ENCODE data around the gene CHMP6.

Gene CHMP6

GRCh38 chr17:80982426-80982974 is 9.1 kb upstream of the CHMP6 start:
- Histone ChIP-seq H3K4me3 (ENCODE audit: low read length) (no peak overlapping the region), H3K4me1 (ENCODE audit: insufficient read depth, low read length) (peaks cover 12% of the 10 kb centered on the region), H3K36me3 (ENCODE audit: insufficient read depth, low read length) (no peaks in the 10 kb centered on the region), H2AFZ (ENCODE audit: low read depth, low read length) (no peak overlapping the region), H3K27me3 (ENCODE audit: insufficient read depth, low read length) (peaks cover 4% of the 10 kb centered on the region), H3K9me3 (ENCODE audit: low read length) (no peaks in the 10 kb centered on the region)

- Histone ChIP-seq H3K9me3 (ENCODE audit: low read length) (no peaks in the 10 kb centered on the region), H3K36me3 (ENCODE audit: insufficient read depth, low read length) (no peaks in the 10 kb centered on the region), H3K27me3 (ENCODE audit: insufficient read depth, low read length) (peaks cover 4% of the 10 kb centered on the region), H3K4me1 (ENCODE audit: insufficient read depth, low read length) (peaks cover 22% of the 10 kb centered on the region), H2AFZ (ENCODE audit: low read depth, low read length) (no peak overlapping the region), H3K4me3 (ENCODE audit: low read length) (no peak overlapping the region)
These were observed 8.1 kb upstream of the CHMP6 start for GRCh38 chr17:80983545-80983944.

GRCh38 chr17:80984749-80985148 is 6.9 kb upstream of the CHMP6 start:
- peaks cover 28% of the 10 kb centered on the region for H3K4me1 ChIP-seq (ENCODE audit: insufficient read depth, low read length)
- H3K27me3 ChIP-seq (ENCODE audit: insufficient read depth, low read length): peaks cover 4% of the 10 kb centered on the region
- no peaks in the 10 kb centered on the region for H3K9me3 ChIP-seq (ENCODE audit: low read length)
- H2AFZ ChIP-seq (ENCODE audit: low read depth, low read length): no peak overlapping the region
- no peak overlapping the region for H3K4me3 ChIP-seq (ENCODE audit: low read length)
- H3K36me3 ChIP-seq (ENCODE audit: insufficient read depth, low read length): no peaks in the 10 kb centered on the region

GRCh38 chr17:80986046-80986445 is 5.6 kb upstream of the CHMP6 start:
- Histone ChIP-seq H3K9me3 (ENCODE audit: low read length) (no peaks in the 10 kb centered on the region), H3K4me1 (ENCODE audit: insufficient read depth, low read length) (peaks cover 28% of the 10 kb centered on the region), H3K36me3 (ENCODE audit: insufficient read depth, low read length) (no peaks in the 10 kb centered on the region), H2AFZ (ENCODE audit: low read depth, low read length) (no peak overlapping the region), H3K27me3 (ENCODE audit: insufficient read depth, low read length) (peaks cover 4% of the 10 kb centered on the region), H3K4me3 (ENCODE audit: low read length) (no peak overlapping the region)

- Histone ChIP-seq H3K9me3 (ENCODE audit: low read length) (no peaks in the 10 kb centered on the region), H3K4me1 (ENCODE audit: insufficient read depth, low read length) (peaks cover 25% of the 10 kb centered on the region), H3K36me3 (ENCODE audit: insufficient read depth, low read length) (no peaks in the 10 kb centered on the region), H2AFZ (ENCODE audit: low read depth, low read length) (no peak overlapping the region), H3K4me3 (ENCODE audit: low read length) (no peak overlapping the region), H3K27me3 (ENCODE audit: insufficient read depth, low read length) (peaks cover 2% of the 10 kb centered on the region)
These were observed 4.7 kb upstream of the CHMP6 start for GRCh38 chr17:80986816-80987475.

GRCh38 chr17:80987941-80988461 is 3.6 kb upstream of the CHMP6 start:
- Histone ChIP-seq H3K36me3 (ENCODE audit: insufficient read depth, low read length) (no peaks in the 10 kb centered on the region), H3K9me3 (ENCODE audit: low read length) (no peaks in the 10 kb centered on the region), H3K4me3 (ENCODE audit: low read length) (no peak overlapping the region), H3K4me1 (ENCODE audit: insufficient read depth, low read length) (peaks cover 33% of the 10 kb centered on the region), H2AFZ (ENCODE audit: low read depth, low read length) (peak overlapping the region; percentile 27), H3K27me3 (ENCODE audit: insufficient read depth, low read length) (no peaks in the 10 kb centered on the region)

GRCh38 chr17:80989586-80989913 is 2.1 kb upstream of the CHMP6 start:
- Histone ChIP-seq H3K4me3 (ENCODE audit: low read length) (no peak overlapping the region), H3K4me1 (ENCODE audit: insufficient read depth, low read length) (peaks cover 37% of the 10 kb centered on the region), H3K27me3 (ENCODE audit: insufficient read depth, low read length) (no peaks in the 10 kb centered on the region), H3K36me3 (ENCODE audit: insufficient read depth, low read length) (peaks cover 5% of the 10 kb centered on the region), H2AFZ (ENCODE audit: low read depth, low read length) (no peak overlapping the region), H3K9me3 (ENCODE audit: low read length) (no peaks in the 10 kb centered on the region)

GRCh38 chr17:80990921-80991644 is 558 bp upstream of the CHMP6 start:
- H3K4me1 ChIP-seq (ENCODE audit: insufficient read depth, low read length): peaks cover 37% of the 10 kb centered on the region
- peak overlapping the region; percentile 55 for H3K4me3 ChIP-seq (ENCODE audit: low read length)
- H2AFZ ChIP-seq (ENCODE audit: low read depth, low read length): peak overlapping the region; percentile 52
- H3K9me3 ChIP-seq (ENCODE audit: low read length): no peaks in the 10 kb centered on the region
- H3K36me3 ChIP-seq (ENCODE audit: insufficient read depth, low read length): peaks cover 14% of the 10 kb centered on the region
- H3K27me3 ChIP-seq (ENCODE audit: insufficient read depth, low read length): no peaks in the 10 kb centered on the region

GRCh38 chr17:80992077-80992947 is 671 bp downstream of the CHMP6 start:
- peaks cover 33% of the 10 kb centered on the region for H3K4me1 ChIP-seq (ENCODE audit: insufficient read depth, low read length)

GRCh38 chr17:80992948-80993624 is 1.4 kb downstream of the CHMP6 start:
- peaks cover 32% of the 10 kb centered on the region for H3K36me3 ChIP-seq (ENCODE audit: insufficient read depth, low read length)
- peaks cover 25% of the 10 kb centered on the region for H3K4me1 ChIP-seq (ENCODE audit: insufficient read depth, low read length)
- no peaks in the 10 kb centered on the region for H3K27me3 ChIP-seq (ENCODE audit: insufficient read depth, low read length)
- no peaks in the 10 kb centered on the region for H3K9me3 ChIP-seq (ENCODE audit: low read length)
- H3K4me3 ChIP-seq (ENCODE audit: low read length): peak overlapping the region; percentile 55
- no peak overlapping the region for H2AFZ ChIP-seq (ENCODE audit: low read depth, low read length)

More at GRCh38 chr17:80992077-80992947, 671 bp downstream of the CHMP6 start:
- Histone ChIP-seq H3K36me3 (ENCODE audit: insufficient read depth, low read length) (peaks cover 25% of the 10 kb centered on the region), H2AFZ (ENCODE audit: low read depth, low read length) (peak overlapping the region; percentile 52), H3K4me3 (ENCODE audit: low read length) (peak overlapping the region; percentile 55), H3K27me3 (ENCODE audit: insufficient read depth, low read length) (no peaks in the 10 kb centered on the region), H3K9me3 (ENCODE audit: low read length) (no peaks in the 10 kb centered on the region)

GRCh38 chr17:80995131-80995530 is 3.5 kb downstream of the CHMP6 start:
- no peak overlapping the region for H2AFZ ChIP-seq (ENCODE audit: low read depth, low read length)
- no peaks in the 10 kb centered on the region for H3K27me3 ChIP-seq (ENCODE audit: insufficient read depth, low read length)
- H3K36me3 ChIP-seq (ENCODE audit: insufficient read depth, low read length): peaks cover 52% of the 10 kb centered on the region
- no peaks in the 10 kb centered on the region for H3K9me3 ChIP-seq (ENCODE audit: low read length)
- peaks cover 15% of the 10 kb centered on the region for H3K4me1 ChIP-seq (ENCODE audit: insufficient read depth, low read length)
- no peak overlapping the region for H3K4me3 ChIP-seq (ENCODE audit: low read length)
